H1 (cell line): ENCODE results near the gene SNTG2.

Experiments
- GABPA ChIP-seq: IDR thresholded peaks from 2 replicates; pipeline ENCODE4 v1.6.1; 2011; ENCODE audit warnings: mild to moderate bottlenecking, low read length, moderate library complexity, borderline replicate concordance; ENCODE audit not compliant: insufficient read depth
- GTF2F1 ChIP-seq: IDR thresholded peaks from 2 replicates; pipeline ENCODE4 v1.6.1; 2012; ENCODE audit warnings: low read depth, low read length, improper control_type of control experiment, borderline replicate concordance
- TF ChIP-seq, protein P1 (sequence below), 3 experiments: IDR thresholded peaks; 1 replicate in 2 of 3; 2 replicates in 1 of 3; pipeline versions ENCODE4 v1.5.1 to v1.6.1; 2011; ENCODE audit warnings: low read length in 3 of 3, mild to moderate bottlenecking in 3 of 3, inconsistent platforms in 2 of 3, low read depth in 1 of 3, moderate library complexity in 1 of 3; ENCODE audit not compliant: insufficient read depth in 1 of 3; ENCODE audit errors: control extremely low read depth in 1 of 3

DNA sequence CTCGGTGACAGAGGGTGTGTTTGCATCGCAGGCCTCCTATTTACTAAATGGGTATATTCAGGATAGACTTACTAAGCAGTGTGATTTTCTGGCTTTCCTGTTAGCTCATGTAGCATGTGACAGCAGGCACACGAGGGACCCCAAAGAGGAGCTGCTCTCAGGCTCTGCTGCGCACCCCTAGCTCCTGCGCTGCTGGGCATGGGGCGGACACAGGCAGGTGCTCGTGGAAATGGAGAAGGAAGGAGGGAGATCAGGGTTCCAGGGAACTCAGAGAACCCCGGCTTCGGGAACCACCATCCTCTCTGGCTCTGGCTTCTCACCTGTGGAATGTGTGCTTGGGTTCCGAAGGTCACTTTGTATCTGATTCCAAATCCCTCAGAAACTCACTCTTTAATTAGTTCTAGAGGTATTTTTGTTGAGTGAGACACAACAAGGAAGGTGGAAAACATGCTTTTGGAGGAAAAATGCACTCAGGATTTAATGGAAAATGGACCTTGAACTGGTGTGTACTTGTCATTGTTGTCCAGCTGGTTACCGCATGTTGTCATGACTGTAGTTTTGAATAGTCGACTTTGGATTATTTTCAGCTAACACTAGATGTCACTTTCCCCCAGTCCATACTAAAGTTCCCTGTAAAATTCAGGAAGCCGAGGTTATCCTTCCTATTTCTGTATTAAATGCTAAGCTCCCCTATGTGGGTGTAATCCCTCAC lies 3.5 kb downstream of the SNTG2 start:
- TF ChIP-seq, protein P1, sequence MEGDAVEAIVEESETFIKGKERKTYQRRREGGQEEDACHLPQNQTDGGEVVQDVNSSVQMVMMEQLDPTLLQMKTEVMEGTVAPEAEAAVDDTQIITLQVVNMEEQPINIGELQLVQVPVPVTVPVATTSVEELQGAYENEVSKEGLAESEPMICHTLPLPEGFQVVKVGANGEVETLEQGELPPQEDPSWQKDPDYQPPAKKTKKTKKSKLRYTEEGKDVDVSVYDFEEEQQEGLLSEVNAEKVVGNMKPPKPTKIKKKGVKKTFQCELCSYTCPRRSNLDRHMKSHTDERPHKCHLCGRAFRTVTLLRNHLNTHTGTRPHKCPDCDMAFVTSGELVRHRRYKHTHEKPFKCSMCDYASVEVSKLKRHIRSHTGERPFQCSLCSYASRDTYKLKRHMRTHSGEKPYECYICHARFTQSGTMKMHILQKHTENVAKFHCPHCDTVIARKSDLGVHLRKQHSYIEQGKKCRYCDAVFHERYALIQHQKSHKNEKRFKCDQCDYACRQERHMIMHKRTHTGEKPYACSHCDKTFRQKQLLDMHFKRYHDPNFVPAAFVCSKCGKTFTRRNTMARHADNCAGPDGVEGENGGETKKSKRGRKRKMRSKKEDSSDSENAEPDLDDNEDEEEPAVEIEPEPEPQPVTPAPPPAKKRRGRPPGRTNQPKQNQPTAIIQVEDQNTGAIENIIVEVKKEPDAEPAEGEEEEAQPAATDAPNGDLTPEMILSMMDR (IDR thresholded peaks at IDR 0.05; ENCODE audit: control extremely low read depth in 1 of 3, insufficient read depth in 1 of 3, low read depth in 1 of 3, low read length in 3 of 3), result no peak
- TF ChIP-seq GTF2F1, result no peak
- no peak for TF ChIP-seq GABPA
